HS-5 (cell line): ENCODE data around the gene ALDH1B1.
A peak's percentile ranks its signal among the peaks of the same experiment; 100 is the strongest.

Source experiments
- DNase-seq: peaks from one replicate; pipeline ENCODE4 v3.0.0-alpha.2; 2012; ENCODE audit warnings: low read depth

The ALDH1B1 gene

GRCh38 chr9:38416461-38416860 lies 24.0 kb downstream of the ALDH1B1 start:
- DNase-seq, result no peak

- no peak for DNase-seq
Observed at GRCh38 chr9:38417003-38417945, 24.8 kb downstream of the ALDH1B1 start.

GRCh38 chr9:38418366-38418765 lies 25.9 kb downstream of the ALDH1B1 start:
- DNase-seq, result no peak

GRCh38 chr9:38419181-38419580 lies 26.7 kb downstream of the ALDH1B1 start:
- DNase-seq, result no peak

GRCh38 chr9:38421498-38422211 lies 29.2 kb downstream of the ALDH1B1 start:
- DNase-seq, result no peak

GRCh38 chr9:38422555-38423260 lies 30.2 kb downstream of the ALDH1B1 start:
- no peak for DNase-seq

- DNase-seq, result no peak
Observed at GRCh38 chr9:38423273-38423972, 30.9 kb downstream of the ALDH1B1 start.

- no peak for DNase-seq
Observed at GRCh38 chr9:38423973-38424843, 31.7 kb downstream of the ALDH1B1 start, which contains the start of gene IGFBPL1. TSS of gene IGFBPL1 (minus strand) at chr9:38424454. CDS start at chr9:38424424, 30 bp downstream.

GRCh38 chr9:38424918-38425317 lies 32.4 kb downstream of the ALDH1B1 start:
- no peak for DNase-seq

GRCh38 chr9:38428062-38428461 lies 35.6 kb downstream of the ALDH1B1 start:
- DNase-seq, result no peak

GRCh38 chr9:38431116-38431515 lies 38.6 kb downstream of the ALDH1B1 start:
- no peak for DNase-seq

GRCh38 chr9:38432922-38433510 lies 40.5 kb downstream of the ALDH1B1 start:
- peak; percentile 16 for DNase-seq

- no peak for DNase-seq
Observed at GRCh38 chr9:38434365-38434764, 41.9 kb downstream of the ALDH1B1 start.

GRCh38 chr9:38434853-38435252 lies 42.4 kb downstream of the ALDH1B1 start:
- no peak for DNase-seq

GRCh38 chr9:38435521-38435920 lies 43.0 kb downstream of the ALDH1B1 start:
- DNase-seq, result peak; percentile 29

GRCh38 chr9:38436708-38437107 lies 44.2 kb downstream of the ALDH1B1 start:
- DNase-seq, result no peak

- DNase-seq, result no peak
Observed at GRCh38 chr9:38437193-38437823, 44.8 kb downstream of the ALDH1B1 start.

- no peak for DNase-seq
Observed at GRCh38 chr9:38439291-38439915, 46.9 kb downstream of the ALDH1B1 start.

- no peak for DNase-seq
Observed at GRCh38 chr9:38439916-38440301, 47.4 kb downstream of the ALDH1B1 start.
